Subcutaneous preadipocyte (primary cell): ENCODE data around the gene APOA5. TPM values are rescaled to one million over a fixed set of nuclear protein-coding genes. Genes with fewer than 3 reads are reported as not detected.

Experiments
- total RNA-seq: library from RNA; depleted of rRNA; stranded (reverse); fragments of >200 nt; gene quantifications from 2 replicates; pipeline ENCODE4 v1.2.3, GENCODE V29; 2012

Gene APOA5, protein sequence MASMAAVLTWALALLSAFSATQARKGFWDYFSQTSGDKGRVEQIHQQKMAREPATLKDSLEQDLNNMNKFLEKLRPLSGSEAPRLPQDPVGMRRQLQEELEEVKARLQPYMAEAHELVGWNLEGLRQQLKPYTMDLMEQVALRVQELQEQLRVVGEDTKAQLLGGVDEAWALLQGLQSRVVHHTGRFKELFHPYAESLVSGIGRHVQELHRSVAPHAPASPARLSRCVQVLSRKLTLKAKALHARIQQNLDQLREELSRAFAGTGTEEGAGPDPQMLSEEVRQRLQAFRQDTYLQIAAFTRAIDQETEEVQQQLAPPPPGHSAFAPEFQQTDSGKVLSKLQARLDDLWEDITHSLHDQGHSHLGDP
- not detected in 2 replicates for total RNA-seq

GRCh38 chr11:116791813-116792143, at the start of gene APOA5:
TSS of gene APOA5 (minus strand) at chr11:116791879. CDS start at chr11:116791860, 19 bp downstream.

DNA sequence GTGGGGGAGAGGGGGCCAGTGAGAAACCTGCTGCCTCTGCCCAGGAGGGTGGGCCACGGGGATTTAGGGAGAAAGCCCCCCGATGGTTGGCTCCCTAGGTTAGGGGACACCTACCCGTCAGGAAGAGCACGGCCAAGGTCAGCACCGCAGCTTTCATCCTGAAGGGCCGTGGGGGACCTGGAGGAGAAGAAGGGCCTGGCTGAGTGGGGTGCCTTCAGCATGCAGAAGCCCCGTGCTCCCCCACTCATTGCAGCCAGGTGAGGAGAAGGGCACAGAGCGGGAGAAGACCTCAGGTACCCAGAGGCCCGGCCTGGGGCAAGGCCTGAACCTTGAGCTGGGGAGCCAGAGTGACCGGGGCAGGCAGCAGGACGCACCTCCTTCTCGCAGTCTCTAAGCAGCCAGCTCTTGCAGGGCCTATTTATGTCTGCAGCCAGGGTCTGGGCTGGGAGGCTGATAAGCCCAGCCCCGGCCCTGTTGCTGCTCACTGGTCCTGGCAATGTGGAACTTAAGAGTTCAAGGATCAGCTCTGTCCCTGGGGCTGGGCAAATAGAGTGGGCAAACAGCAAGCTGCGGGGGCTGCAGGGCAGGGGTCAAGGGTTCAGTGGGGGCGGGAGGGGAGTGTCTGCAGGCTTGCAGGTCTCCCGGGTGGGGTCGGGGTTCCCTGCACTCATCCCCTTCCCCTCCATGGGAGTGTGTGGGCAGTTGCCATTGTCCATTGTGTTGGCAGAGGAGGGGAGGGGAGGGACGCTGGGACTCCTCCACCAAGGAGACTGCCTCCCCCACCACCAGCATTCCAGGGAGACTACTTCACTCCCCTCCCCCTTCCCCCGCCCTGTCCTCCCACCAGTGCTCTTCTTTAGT, 45.8 kb upstream of the APOA5 start, which contains the start of gene APOA1:
Gene APOA1, minus strand, starts transcription at position 392 of the 861 bp plus-strand sequence. Its CDS starts 235 bp downstream, at position 157.

GRCh38 chr11:116829525-116830183, 38.0 kb upstream of the APOA5 start, which contains the start of gene APOC3:
TSS of gene APOC3 (plus strand) at chr11:116829907. CDS start at chr11:116830583, 676 bp downstream.

GRCh38 chr11:116823031-116823843, 31.6 kb upstream of the APOA5 start, which contains the start of gene APOA4:
TSS of gene APOA4 (minus strand) at chr11:116823304. CDS start at chr11:116823191, 113 bp downstream.

GRCh38 chr11:116787786-116788486, 3.7 kb downstream of the APOA5 start, which contains the start of gene ZPR1:
TSS of gene ZPR1 (minus strand) at chr11:116788023. CDS start at chr11:116787990, 33 bp downstream.

DNA sequence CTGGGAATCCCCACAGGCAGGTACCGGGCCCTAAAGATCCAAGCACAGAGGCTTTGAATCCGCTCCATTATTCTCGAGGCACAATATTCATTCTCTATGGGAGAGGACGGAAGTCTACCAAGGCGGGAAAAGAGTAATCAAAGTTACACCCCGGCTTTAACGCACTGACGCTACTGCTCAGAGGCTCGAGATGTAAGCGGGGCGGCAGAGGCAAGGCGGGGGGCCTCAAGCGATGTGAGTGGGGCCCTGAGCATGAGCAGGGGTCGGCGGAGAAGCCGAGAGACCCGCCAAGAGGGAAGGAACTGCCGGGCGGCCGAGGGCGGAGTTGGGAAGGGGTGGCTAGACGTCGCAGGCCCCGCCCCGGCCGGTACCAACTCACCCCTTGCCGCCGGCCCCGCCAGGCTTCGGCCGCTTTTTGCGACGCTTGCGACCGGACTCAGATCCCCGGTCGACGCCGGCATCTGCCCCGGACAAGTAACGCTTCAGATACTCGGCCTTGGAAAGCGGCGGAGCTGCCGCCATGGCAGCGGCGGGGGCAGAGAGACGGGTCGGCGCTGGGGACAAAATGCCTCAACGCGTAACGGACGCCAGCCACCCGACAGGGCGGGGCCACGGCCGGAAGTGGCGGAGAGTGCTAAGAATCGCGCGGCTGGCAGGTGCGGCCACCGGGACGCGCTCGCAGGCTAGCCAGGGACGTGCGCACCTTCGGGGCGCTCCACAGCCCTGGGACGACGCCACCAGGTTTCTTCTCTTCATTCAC, 19.1 kb downstream of the APOA5 start, which contains the start of gene BUD13:
Gene BUD13, minus strand, starts transcription at position 545 of the 760 bp plus-strand sequence. Its CDS starts 23 bp downstream, at position 522.

Other genes starting within 250 kb of the APOA5 start
- 9.9 and 15.8 TPM in 2 replicates for gene BUD13, start 18.9 kb downstream of the APOA5 start, total RNA-seq
- 36.4 and 44.2 TPM in 2 replicates for gene ZPR1, start 3.9 kb downstream of the APOA5 start, total RNA-seq
- gene APOA4, start 31.4 kb upstream of the APOA5 start, total RNA-seq, result not detected in 2 replicates
- not detected in 2 replicates for gene APOC3, start 38.0 kb upstream of the APOA5 start, total RNA-seq
- gene APOA1, start 45.7 kb upstream of the APOA5 start, total RNA-seq, result not detected in 2 replicates